ENCODE measurements around the gene AFAP1L1.

AFAP1L1 gene

GRCh38 chr5:149326611-149327010, 55.0 kb downstream of the AFAP1L1 start:
- no peak overlapping the region for H3K4me3 ChIP-seq (ENCODE audit: low read depth, low read length)
- TF ChIP-seq CTCF (IDR thresholded peaks at IDR 0.05; ENCODE audit: insufficient read depth, low read depth, low read length, missing control alignments) = no peak
- DNase-seq (ENCODE audit: low read depth) = no peak

- DNase-seq (ENCODE audit: low read depth) = no peak
- no peak for TF ChIP-seq CTCF (IDR thresholded peaks at IDR 0.05; ENCODE audit: insufficient read depth, low read depth, low read length, missing control alignments)
- H3K4me3 ChIP-seq (ENCODE audit: low read depth, low read length) = no peak overlapping the region
These were observed 56.5 kb downstream of the AFAP1L1 start for GRCh38 chr5:149328177-149328576.

- TF ChIP-seq CTCF (IDR thresholded peaks at IDR 0.05; ENCODE audit: insufficient read depth, low read depth, low read length, missing control alignments) = no peak
- no peak overlapping the region for H3K4me3 ChIP-seq (ENCODE audit: low read depth, low read length)
- DNase-seq (ENCODE audit: low read depth) = no peak
These were observed 62.2 kb downstream of the AFAP1L1 start for GRCh38 chr5:149333711-149334443.

- no peak overlapping the region for H3K4me3 ChIP-seq (ENCODE audit: low read depth, low read length)
- no peak for DNase-seq (ENCODE audit: low read depth)
- TF ChIP-seq CTCF (IDR thresholded peaks at IDR 0.05; ENCODE audit: insufficient read depth, low read depth, low read length, missing control alignments) = no peak
These were observed 66.1 kb downstream of the AFAP1L1 start for GRCh38 chr5:149337736-149338135.

- no peak for TF ChIP-seq CTCF (IDR thresholded peaks at IDR 0.05; ENCODE audit: insufficient read depth, low read depth, low read length, missing control alignments)
- no peak for DNase-seq (ENCODE audit: low read depth)
- H3K4me3 ChIP-seq (ENCODE audit: low read depth, low read length) = no peak overlapping the region
These were observed 66.7 kb downstream of the AFAP1L1 start for GRCh38 chr5:149338364-149338763.

GRCh38 chr5:149340920-149341319, 69.3 kb downstream of the AFAP1L1 start:
- DNase-seq (ENCODE audit: low read depth) = no peak
- H3K4me3 ChIP-seq (ENCODE audit: low read depth, low read length) = no peak overlapping the region
- TF ChIP-seq CTCF (IDR thresholded peaks at IDR 0.05; ENCODE audit: insufficient read depth, low read depth, low read length, missing control alignments) = no peak

GRCh38 chr5:149341876-149342275, 70.2 kb downstream of the AFAP1L1 start:
- no peak for DNase-seq (ENCODE audit: low read depth)
- no peak overlapping the region for H3K4me3 ChIP-seq (ENCODE audit: low read depth, low read length)
- TF ChIP-seq CTCF (IDR thresholded peaks at IDR 0.05; ENCODE audit: insufficient read depth, low read depth, low read length, missing control alignments) = no peak
